Keratinocyte (primary cell): ENCODE measurements around the gene EWSR1. TPM values are rescaled to one million over a fixed set of nuclear protein-coding genes. Genes with fewer than 3 reads are reported as not detected.
A peak's percentile ranks its signal among the peaks of the same experiment; 100 is the strongest.

Experiments
- DNase-seq: peaks from one replicate; pipeline ENCODE4 v3.0.0-alpha.2; 2011; ENCODE audit warnings: low read depth, missing footprints, low spot score
- FAIRE-seq: peaks from 2 replicates; lab custom pipeline; 2011; peaks lifted over from hg19 to GRCh38; lab: Jason Lieb, UNC
- H2AFZ ChIP-seq: 2 replicates; pipeline ENCODE4 v1.6.0; 2012; ENCODE audit warnings: low read length, control low read depth, inconsistent platforms; ENCODE audit not compliant: control insufficient read depth
- H3K27ac ChIP-seq: 2 replicates; pipeline ENCODE4 v1.5.1; 2011; ENCODE audit warnings: low read length; ENCODE audit not compliant: control insufficient read depth, insufficient read depth
- H3K27me3 ChIP-seq: 3 replicates; pipeline ENCODE4 v1.6.0; 2011; ENCODE audit warnings: low read length; ENCODE audit not compliant: control insufficient read depth, insufficient read depth; ENCODE audit errors: extremely low read depth
- H3K36me3 ChIP-seq, 2 experiments: 2 replicates in 1 of 2; 3 replicates in 1 of 2; pipeline ENCODE4 v1.5.1; 2011; ENCODE audit warnings: low read length in 2 of 2, mild to moderate bottlenecking in 1 of 2; ENCODE audit not compliant: control insufficient read depth in 2 of 2, insufficient read depth in 2 of 2; ENCODE audit errors: extremely low read depth in 1 of 2
- H3K4me1 ChIP-seq: 3 replicates; pipeline ENCODE4 v1.5.1; 2011; ENCODE audit warnings: low read length; ENCODE audit not compliant: control insufficient read depth, insufficient read depth; ENCODE audit errors: extremely low read depth
- H3K4me2 ChIP-seq: 3 replicates; pipeline ENCODE4 v1.6.0; 2011; ENCODE audit warnings: low read depth, low read length; ENCODE audit not compliant: control insufficient read depth, insufficient read depth; ENCODE audit errors: extremely low read depth
- H3K4me3 ChIP-seq, 3 experiments: fragments of 200-600 bp in 1 of 3; sonication (generic) in 1 of 3; 2 replicates in 2 of 3; 3 replicates in 1 of 3; pipeline ENCODE4 v1.5.1; 2011 to 2016; ENCODE audit warnings: low read length in 3 of 3, mild to moderate bottlenecking in 3 of 3, control low read depth in 2 of 3, inconsistent platforms in 1 of 3, low read depth in 1 of 3, mixed read lengths in 1 of 3, mixed run types in 1 of 3, moderate library complexity in 1 of 3; ENCODE audit not compliant: control insufficient read depth in 2 of 3, insufficient read depth in 2 of 3; ENCODE audit errors: extremely low read depth in 1 of 3
- H3K79me2 ChIP-seq: 2 replicates; pipeline ENCODE4 v1.6.0; 2012; ENCODE audit warnings: low read length; ENCODE audit not compliant: control insufficient read depth, insufficient read depth
- H3K9ac ChIP-seq: 3 replicates; pipeline ENCODE4 v1.6.0; 2011; ENCODE audit warnings: low read length; ENCODE audit not compliant: control insufficient read depth, insufficient read depth; ENCODE audit errors: extremely low read depth
- H3K9me1 ChIP-seq: 3 replicates; pipeline ENCODE4 v1.6.0; 2011; ENCODE audit warnings: low read length; ENCODE audit not compliant: control insufficient read depth, insufficient read depth; ENCODE audit errors: extremely low read depth
- H3K9me3 ChIP-seq: 2 replicates; pipeline ENCODE4 v1.5.1; 2012; ENCODE audit warnings: low read depth, low read length; ENCODE audit not compliant: control insufficient read depth
- H4K20me1 ChIP-seq: 3 replicates; pipeline ENCODE4 v1.6.0; 2011; ENCODE audit warnings: low read length; ENCODE audit not compliant: control insufficient read depth, insufficient read depth; ENCODE audit errors: extremely low read depth
- EZH2 ChIP-seq: IDR thresholded peaks from one replicate; pipeline ENCODE4 v1.6.1; 2012; ENCODE audit warnings: inconsistent platforms, mild to moderate bottlenecking, low read length, moderate library complexity
- dilution Hi-C: fragments of 300-500 bp; cut with MboI; formaldehyde crosslinking; loops from one replicate; pipeline ENCODE4 v1.7.0; 2020; ENCODE audit warnings: low sequenced_read_pairs; ENCODE audit not compliant: extremely low pct_ligation_motif_present
- polyA plus RNA-seq, 5 experiments: library from polyadenylated mRNA; depleted of rRNA in 3 of 5; stranded (reverse) in 3 of 5; stranded (forward) in 1 of 5; unstranded in 1 of 5; fragments of >200 nt; gene quantifications; 1 replicate in 1 of 5; 2 replicates in 3 of 5; 3 replicates in 1 of 5; pipeline versions ENCODE4 v1.2.1 to v1.2.3, GENCODE V29; 2011 to 2012; ENCODE audit warnings: missing spikeins in 2 of 5, low read depth in 1 of 5, low replicate concordance in 1 of 5
- TF ChIP-seq, protein P1 (sequence below), 3 experiments: IDR thresholded peaks in 1 of 3; conservative IDR thresholded peaks in 1 of 3; optimal IDR thresholded peaks in 1 of 3; 2 replicates in 2 of 3; 3 replicates in 1 of 3; pipeline versions ENCODE3 to v1.5.1; 2011; ENCODE audit warnings: low read length in 3 of 3, mild to moderate bottlenecking in 3 of 3, moderate library complexity in 2 of 3, control low read depth in 1 of 3, inconsistent platforms in 1 of 3; ENCODE audit not compliant: insufficient read depth in 2 of 3; ENCODE audit errors: extremely low read depth in 1 of 3

Gene EWSR1
- polyA plus RNA-seq, 1 donor (not counting 4 experiments of a cell fraction or from before 2014, with no cell fraction given): 245 TPM

- Histone ChIP-seq H3K27me3 (no peaks in the 10 kb centered on the region), H3K79me2 (peaks cover 45% of the 10 kb centered on the region), H3K4me2 (no peak overlapping the region)
Measured at GRCh38 chr22:29265929-29266328, 2.1 kb upstream of the EWSR1 start.

GRCh38 chr22:29266564-29267461 is 1.3 kb upstream of the EWSR1 start:
- no peak for FAIRE-seq
- Histone ChIP-seq H3K27ac (peak overlapping the region; percentile 100), H3K4me1 (peaks cover 23% of the 10 kb centered on the region), H3K27me3 (no peaks in the 10 kb centered on the region), H3K36me3 (peaks cover 12 to 22% of the 10 kb centered on the region in 2 experiments), H3K9me1 (no peaks in the 10 kb centered on the region), H3K79me2 (peaks cover 54% of the 10 kb centered on the region), H3K4me2 (peak overlapping the region; percentile 97), H4K20me1 (peaks cover 26% of the 10 kb centered on the region), H3K9ac (peak overlapping the region; percentile 100), H3K9me3 (no peaks in the 10 kb centered on the region), H2AFZ (peak overlapping the region; percentile 35), H3K4me3 (peak overlapping the region; percentile 82 to 92 (median 89))
- dilution Hi-C loops: no loop called here
- TF ChIP-seq, protein P1, sequence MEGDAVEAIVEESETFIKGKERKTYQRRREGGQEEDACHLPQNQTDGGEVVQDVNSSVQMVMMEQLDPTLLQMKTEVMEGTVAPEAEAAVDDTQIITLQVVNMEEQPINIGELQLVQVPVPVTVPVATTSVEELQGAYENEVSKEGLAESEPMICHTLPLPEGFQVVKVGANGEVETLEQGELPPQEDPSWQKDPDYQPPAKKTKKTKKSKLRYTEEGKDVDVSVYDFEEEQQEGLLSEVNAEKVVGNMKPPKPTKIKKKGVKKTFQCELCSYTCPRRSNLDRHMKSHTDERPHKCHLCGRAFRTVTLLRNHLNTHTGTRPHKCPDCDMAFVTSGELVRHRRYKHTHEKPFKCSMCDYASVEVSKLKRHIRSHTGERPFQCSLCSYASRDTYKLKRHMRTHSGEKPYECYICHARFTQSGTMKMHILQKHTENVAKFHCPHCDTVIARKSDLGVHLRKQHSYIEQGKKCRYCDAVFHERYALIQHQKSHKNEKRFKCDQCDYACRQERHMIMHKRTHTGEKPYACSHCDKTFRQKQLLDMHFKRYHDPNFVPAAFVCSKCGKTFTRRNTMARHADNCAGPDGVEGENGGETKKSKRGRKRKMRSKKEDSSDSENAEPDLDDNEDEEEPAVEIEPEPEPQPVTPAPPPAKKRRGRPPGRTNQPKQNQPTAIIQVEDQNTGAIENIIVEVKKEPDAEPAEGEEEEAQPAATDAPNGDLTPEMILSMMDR (optimal IDR thresholded peaks at IDR 0.05 in 1 of 3, IDR thresholded peaks at IDR 0.05 in 1 of 3, conservative IDR thresholded peaks at IDR 0.05 in 1 of 3; ENCODE audit: extremely low read depth in 1 of 3, insufficient read depth in 2 of 3, low read length in 3 of 3): no peak
- no peak for TF ChIP-seq EZH2
- no peak for DNase-seq

More at GRCh38 chr22:29265929-29266328, 2.1 kb upstream of the EWSR1 start:
- TF ChIP-seq, protein P1 (optimal IDR thresholded peaks at IDR 0.05 in 1 of 3, IDR thresholded peaks at IDR 0.05 in 1 of 3, conservative IDR thresholded peaks at IDR 0.05 in 1 of 3; ENCODE audit: extremely low read depth in 1 of 3, insufficient read depth in 2 of 3, low read length in 3 of 3): no peak
- no peak overlapping the region for H3K4me3 ChIP-seq
- DNase-seq: no peak
- H4K20me1 ChIP-seq: peaks cover 20% of the 10 kb centered on the region
- peaks cover 22% of the 10 kb centered on the region for H3K4me1 ChIP-seq
- peaks cover 13 to 22% of the 10 kb centered on the region in 2 experiments for H3K36me3 ChIP-seq
- H3K9ac ChIP-seq: no peak overlapping the region
- no peak overlapping the region for H3K27ac ChIP-seq
- no peaks in the 10 kb centered on the region for H3K9me3 ChIP-seq
- FAIRE-seq: no peak
- H2AFZ ChIP-seq: no peak overlapping the region
- dilution Hi-C loops: no loop called here
- H3K9me1 ChIP-seq: no peaks in the 10 kb centered on the region
